GM19324 (cell line): ENCODE measurements around the gene TAS2R41.

Source experiments
- ATAC-seq: cut with Tn5 transposase; IDR thresholded peaks from one replicate; pipeline ENCODE4 v1.9.1; 2021; ENCODE audit warnings: mild to moderate bottlenecking, moderate library complexity; ENCODE audit not compliant: unreplicated experiment, low FRiP score

TAS2R41 gene

DNA sequence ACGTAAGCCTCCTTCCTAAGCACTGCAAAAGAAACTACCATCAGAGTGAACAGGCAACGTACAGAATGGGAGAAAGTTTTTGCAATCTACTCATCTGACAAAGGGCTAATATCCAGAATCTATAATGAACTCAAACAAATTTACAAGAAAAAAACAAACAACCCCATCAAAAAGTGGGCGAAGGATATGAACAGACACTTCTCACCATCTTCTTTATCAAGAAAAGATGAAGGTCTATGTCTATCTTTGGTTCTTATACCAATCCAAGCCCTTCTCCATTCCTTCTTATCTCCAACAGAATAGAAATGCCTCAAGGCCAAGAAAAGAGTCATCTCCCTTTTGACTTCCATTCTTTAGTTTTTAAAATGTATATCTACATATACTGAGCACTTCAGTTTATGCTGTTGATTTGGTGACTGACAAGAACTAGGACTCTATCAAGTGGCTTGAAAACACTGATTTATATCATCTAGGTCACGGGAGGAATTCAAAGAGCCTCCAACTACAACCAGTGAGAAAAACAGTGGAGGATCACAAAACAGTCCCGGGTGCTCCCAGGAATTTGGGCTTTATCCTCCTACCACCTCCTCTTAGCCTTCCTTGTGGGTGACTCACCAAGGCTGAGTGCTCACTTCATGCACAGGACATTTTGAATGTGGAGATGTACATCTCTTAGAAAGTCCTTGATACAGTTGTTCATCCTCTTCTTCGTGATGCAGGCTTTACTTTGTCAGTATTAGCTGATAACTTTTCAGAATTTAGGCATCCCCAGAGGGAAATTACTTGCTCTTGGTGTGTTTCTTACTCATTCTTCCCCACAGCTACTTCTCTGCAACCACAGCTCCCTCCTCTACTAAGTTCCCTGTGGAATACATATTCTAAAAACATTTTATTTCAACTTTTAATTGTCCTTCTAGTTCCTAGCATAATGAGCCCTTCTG, 15.4 kb downstream of the TAS2R41 start:
- no peak for ATAC-seq

DNA sequence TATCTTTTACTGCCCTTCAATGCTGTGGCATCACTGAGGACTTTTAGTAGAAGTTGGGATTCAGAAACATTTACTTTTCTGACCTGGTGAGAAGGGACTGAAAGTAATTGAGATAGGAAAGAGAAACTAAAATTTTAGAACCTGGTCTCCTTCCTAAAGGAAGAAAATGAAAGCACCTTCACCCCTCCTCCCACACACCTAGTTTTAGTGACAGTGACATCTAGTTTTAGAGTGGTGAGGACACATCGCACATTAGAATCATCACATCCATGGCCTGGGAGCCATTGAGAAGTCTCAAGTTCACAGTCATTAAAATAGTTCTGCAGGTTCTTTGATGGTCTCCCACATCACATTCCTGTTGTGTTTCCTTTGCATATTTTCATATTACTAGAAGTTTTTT, 16.1 kb downstream of the TAS2R41 start:
- no peak for ATAC-seq

DNA sequence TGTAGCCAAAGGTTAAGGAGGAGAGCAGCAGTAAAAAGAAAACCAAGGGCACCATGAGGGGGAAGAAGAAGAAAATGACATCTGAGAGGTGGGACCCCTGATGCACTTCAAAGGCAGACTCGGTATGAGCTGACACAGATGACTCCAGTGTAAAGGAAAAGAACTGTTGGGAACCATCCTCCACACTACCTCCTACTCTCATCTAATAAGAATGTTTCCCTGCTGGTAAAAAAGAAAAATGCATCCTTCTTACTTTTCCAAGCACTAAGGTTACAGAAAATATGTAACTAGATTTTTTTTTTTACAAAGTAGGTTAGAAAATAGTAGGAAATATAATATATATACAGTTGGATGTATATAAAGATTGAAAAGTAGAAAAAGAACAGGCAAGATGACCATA, 16.9 kb downstream of the TAS2R41 start:
- ATAC-seq, result no peak

DNA sequence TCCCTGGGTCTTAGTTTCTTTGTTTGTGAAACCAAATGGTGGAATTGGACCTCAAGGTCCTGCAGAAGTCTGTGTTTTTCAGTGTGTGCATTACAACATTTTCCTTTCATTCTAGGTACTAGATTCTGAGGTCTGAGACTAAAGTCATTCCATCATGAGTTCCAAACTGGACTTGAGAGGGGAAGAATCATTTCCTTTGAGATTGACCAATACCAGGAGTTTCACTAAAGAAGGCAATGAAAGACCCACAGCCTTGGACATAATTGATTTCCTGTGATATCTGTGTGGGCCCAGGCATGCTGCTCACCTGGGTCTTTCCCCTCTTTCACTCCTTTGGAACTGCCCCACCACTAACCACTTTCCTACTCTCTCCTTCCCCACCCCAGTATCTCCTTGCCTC, 18.2 kb downstream of the TAS2R41 start:
- ATAC-seq, result no peak

DNA sequence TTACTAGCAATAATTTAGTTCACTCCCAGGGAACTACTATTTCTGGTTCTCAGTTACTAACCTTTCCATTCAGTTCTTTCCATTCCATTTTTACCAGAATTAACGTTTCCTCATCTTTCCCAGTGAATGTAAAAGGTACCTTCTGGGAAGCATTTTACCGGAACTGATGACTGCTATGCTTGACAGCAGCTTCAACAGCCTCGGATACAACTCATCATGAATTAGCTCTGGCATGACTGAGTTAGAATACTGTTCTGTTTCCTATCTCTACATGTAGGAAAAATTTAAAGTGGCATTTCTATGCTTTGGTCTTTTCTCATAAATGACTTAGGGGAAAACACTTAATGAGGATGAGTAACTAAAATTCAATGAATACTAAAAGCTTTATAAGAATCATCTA, 18.6 kb downstream of the TAS2R41 start:
- ATAC-seq, result no peak

DNA sequence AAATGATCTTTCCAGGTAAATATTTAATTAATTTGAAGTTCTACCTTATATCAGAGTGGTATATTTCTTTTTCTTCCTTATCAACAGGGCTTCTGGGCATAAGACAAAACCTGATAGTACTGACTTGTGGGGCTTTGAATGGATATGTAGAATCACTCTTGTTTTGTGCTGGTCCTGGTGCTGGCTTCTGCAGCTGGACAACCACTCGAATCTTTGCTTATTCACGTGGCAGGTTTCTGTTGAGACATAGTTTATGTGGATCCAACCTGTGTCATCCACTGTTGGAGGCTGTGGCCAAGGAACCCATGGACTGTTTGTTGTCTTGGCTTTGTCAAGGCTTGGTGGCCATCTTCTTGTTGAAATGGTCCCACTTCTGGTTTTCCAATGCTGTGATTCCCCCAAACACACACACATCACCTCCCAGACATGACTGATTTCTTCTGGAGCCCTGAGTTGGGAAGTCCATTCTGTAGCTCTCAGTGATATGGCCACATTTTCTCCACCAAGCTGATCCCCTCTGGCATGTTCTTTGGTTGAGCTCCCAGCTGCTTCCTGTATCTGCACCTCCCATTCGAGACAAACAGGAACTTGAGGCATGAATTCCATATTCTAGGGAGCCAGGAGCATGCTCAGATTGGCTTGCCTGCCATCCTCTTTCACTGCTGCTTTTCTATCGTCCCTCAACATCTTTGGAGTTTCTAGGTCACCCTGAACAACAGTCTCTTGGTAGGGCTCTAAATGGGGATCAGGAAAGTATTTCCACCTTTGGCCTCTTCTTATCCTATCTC, 19.5 kb downstream of the TAS2R41 start:
- no peak for ATAC-seq

DNA sequence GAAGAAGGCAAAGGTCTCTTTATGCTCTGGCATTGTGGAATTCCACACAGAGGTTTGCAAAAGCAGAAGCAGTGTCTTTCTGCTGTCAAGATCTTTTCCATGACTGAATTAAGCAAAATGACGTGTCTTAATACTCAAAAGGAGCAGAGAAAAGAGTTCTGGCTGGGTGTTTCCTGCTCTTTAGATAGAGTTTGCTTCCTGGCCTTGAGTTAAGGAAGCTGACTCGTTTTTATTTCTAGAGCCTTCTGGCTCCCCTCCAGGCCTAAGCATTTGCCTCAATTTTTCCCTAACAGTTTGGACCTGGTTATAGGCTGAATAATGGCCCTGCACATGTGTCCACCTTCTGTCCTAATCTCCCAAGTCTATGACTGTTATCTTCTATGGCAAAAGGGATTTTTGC, 21.6 kb downstream of the TAS2R41 start:
- ATAC-seq, result no peak

DNA sequence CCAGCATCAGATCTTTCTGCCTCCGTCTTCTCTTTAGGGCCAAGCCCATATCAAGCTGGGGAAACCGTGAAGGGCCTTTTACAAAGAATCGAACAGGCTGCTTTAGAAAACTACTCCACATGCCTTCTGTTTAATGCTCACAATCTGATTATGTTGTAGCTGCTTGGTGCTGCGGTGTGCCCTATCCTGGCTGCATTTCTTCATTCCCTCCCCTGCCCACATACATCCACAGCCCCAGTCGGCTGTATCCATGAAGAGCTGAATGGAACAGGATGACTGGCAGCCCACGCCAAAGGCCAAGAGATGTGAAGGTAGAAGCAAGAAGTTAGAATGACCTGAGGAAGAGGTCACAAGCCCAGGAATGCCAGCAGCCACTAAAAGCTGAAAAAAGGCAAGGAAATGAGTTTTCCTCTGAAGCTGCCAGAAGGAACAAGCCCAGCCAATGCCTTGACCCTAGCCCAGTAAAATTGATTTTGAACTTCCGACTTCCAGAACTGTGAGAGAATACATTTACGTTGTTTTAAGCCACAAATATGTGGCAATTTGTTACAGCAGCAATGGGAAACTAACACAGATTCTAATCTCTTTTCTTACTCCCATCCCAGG, 22.2 kb downstream of the TAS2R41 start:
- no peak for ATAC-seq

DNA sequence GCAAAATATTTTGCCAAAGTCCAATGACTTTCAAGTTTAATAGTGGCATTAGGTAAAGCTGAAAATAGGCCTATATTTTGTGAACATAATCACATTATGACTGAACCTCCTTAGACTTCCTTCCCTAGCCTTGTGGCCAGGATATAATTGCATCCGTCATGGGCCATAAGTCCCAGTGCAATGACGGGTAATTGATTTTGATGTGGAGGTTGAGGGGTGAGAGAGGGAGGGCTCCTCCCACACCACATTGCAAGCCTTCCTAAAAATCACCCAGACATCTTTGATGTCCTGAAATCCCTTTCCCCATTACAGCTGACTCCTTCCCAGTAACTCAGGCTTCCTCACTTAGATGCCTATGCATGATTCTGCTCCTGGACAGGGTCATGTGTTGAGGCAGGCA, 25.6 kb downstream of the TAS2R41 start:
- no peak for ATAC-seq

DNA sequence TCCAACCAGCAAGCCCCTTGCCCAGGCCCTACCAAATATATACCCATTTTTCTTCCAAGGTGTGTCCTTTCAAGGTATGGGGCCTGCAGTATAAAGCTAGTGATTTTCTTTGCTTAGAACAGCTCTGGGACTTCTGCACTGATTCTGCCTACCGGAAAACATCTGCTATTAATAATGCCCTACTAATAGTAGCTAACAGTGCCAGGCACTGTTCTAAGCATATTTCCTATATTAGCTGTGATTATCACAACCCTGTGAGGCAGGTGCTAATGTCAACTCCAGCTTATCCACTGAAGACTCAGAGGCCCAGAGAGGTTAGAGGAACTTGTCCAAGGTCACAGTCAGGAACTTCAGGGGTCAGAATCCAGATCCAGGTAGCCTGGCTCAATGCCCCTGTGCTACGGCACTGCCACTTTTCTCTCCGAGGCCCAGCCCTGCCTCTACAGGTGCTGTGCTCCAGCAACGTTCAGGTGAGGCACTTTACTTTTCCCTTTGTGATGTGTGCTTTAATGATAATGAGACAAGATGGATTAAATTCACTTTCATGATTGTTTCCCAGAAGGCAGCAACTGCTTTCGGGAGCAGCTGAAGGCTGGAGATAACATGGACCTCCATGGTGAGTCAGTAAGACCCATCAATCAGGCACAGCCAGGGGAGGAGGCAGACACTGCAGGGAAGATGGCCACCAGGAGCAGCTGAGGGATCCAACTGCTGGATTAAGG, 26.7 kb downstream of the TAS2R41 start:
- no peak for ATAC-seq

DNA sequence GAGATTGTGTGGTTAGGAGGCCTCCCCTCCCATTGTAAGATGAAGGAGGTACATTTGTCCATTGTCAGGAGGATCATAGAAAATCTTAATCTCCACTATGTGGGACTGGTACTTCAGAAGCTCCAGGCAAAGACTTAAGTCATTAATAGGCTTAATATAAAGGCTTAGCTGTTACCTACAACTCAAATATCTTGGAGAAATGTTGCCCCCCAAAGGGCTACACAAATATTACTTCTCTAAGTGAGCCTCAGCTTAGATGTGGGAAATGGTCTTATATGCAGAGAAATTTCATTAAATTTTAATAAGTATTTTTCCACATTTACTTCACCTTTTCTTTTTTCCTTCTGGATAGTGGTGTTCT, 27.2 kb downstream of the TAS2R41 start:
- no peak for ATAC-seq

DNA sequence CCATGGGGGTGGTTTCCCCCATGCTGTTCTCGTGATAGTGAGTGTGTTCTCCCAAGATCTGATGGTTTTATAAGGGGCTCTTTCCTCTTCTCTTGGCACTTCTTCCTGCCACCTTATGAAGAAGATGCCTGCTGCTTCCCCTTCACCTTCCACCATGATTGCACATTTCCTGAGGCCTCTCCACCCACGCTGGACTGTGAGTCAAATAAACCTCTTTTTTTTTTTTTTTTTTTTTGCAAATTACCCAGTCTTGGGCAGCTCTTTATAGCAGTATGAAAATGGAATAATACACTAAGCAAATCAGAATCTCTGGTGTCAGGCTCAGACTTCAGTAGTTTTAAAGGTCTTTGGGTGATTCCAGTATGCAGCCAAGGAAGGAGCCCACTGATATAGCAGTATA, 28.2 kb downstream of the TAS2R41 start:
- ATAC-seq, result no peak

DNA sequence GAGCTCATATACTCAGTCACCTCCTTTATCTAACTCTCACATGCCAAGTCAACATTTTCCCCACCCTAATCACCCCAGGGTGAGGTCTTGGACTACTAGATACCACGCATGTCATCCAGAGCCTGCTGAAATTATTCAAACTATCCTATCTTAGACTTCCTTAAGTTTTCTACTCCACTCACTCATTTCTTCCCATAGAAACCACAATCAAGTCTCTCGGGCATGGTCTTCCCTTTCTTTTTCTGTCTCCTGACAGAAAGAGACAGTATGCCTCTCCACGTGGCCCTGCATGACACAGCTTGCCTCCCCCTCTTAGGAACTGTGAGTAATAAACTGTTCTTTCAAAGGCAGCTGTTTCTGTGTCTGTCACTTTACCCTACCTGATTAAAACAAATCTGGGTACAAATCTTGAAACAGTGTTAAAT, 29.4 kb downstream of the TAS2R41 start:
- no peak for ATAC-seq

DNA sequence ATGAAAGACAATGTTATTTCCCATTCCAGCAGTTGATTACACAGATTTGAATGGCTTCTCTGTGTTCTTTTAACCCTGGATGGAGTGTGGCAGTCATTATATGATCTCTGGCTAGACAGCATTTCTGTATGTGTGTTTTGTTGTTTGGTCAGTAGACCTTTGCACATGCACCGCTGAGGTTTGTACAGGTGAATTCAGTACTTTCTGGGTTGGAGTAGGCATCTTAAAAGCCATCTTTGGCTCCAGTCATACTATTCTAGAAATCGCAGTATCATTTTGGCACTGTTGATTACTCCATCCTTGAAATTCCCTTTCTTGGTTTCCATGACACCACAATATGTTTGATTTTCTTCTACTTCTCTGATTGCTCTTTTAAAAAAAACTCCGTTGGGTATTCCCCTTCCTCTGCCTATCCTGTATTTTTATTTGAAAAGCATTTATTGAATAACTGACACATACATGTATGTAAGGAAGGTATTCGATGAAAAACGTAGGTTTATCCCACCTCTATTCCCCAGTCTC, 29.9 kb downstream of the TAS2R41 start:
- ATAC-seq, result no peak

DNA sequence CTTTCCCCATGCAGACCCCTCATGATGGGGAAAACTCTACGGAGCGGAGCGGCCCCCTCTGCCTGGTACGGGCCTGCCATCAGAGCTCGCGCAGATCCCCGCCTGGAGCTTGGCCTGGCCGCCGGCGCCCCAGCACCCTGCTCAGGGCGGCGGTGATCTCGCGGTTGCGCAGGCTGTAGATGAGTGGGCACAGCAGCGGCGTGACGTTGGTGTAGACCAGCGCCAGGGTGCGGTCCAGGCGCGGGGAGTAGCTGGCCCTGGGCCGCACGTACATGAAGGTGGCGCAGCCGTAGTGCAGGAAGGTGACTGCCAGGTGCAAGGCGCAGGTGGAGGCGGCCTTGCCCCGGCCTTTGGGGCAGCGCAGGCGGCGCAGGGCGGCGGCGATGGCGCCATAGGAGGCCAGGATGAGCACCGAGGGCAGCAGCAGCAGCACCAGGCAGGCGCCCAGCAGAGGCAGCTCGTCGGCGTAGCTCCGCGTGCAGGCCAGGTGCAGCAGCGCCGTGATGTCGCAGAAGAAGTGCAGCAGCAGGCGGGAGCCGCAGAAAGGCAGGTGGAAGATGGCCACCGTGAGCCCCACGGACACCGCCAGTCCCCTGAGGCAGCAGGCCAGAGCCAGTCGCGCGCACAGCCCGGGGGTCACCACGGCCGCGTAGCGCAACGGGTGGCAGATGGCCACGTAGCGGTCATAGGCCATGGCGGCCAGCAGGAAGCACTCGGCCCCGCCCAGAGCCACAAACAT, 33.4 kb downstream of the TAS2R41 start:
- ATAC-seq, result no peak

DNA sequence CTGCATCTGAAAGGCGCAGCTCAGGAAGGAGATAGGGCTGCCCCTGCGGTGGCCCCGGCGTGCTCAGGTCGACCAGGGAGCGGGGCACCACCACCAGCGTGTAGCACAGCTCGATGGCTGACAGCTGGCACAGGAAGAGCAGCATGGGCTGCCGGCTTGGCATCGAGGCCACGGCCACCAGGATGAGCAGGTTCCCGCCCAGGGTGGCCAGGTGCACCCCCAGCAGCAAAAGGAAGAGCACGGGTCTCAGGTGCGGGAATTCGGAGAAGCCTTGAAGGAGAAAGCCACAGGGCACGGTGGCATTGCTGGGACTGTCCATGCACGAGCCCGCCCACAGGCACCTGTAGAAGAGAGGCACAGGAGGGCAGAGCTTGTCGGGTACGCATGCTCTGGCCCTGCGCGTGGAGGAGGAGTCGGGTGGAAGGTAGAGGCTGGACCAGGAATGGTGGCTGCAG, 33.9 kb downstream of the TAS2R41 start:
- ATAC-seq, result no peak

DNA sequence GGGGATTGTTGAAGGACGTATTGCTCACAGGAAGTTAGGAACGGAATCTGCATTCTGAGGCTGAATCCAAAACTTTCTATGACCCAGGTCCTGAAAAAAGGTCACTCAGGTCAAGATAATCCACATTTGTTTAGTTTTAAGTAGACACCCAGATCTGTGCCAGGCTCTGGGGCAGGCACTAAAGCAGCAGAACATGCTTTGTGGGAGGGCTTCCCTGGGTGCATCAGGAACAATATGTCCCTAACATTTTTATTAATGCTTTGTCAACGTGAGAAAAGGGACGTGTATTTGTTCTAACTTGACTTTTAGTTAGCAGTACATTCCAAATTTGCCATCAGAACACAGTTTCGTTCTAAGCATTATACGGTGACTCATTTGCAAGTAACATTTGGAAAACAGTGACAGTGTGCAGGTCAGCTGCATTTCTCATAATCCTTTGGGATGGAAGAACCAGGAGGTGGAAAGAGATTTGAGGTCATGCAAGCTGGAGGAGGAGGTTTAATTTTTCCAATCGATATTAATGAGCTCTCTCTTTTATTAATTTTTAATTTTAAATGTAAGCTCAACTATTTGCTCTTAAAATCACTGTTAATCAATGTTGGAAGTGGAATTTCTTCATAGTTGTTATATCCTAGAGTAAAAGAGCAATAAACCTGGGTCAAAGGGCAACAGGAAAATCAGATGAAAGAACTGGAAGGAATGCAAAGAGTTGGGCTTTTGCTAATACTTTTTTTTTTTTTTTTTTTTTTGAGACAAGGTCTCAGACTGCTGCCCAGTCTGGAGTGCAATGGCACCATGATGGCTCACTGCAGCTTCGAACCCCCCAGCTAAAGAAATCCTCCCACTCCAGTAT, 35.0 kb downstream of the TAS2R41 start:
- ATAC-seq, result no peak

DNA sequence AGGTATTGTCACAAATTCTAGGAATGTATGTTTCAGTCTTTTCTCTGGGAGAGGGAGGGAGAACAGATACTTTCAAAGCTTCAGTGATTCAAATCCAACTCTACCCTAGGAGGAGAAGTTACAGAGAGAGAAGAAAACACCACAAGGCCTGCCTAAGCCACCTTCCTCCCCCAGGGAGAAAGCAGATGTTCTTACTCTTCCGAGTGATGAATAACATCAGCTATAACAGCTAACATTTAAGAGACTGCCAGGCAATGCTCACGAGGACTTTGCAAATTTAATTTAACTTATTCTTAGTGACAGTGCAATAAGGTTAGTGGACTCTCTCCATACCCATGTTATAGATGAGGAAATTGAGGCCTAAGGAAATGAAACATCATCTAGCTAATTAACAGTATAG, 36.8 kb downstream of the TAS2R41 start:
- no peak for ATAC-seq
